ENCODE measurements around the gene ALDH18A1. TPM values are rescaled to one million over a fixed set of nuclear protein-coding genes. Genes with fewer than 3 reads are reported as not detected.

ALDH18A1 gene
- total and polyA plus RNA-seq, 2 donors (not counting 3 experiments of a cell fraction or from before 2014, with no cell fraction given): 53.2 to 92.6 TPM

DNA sequence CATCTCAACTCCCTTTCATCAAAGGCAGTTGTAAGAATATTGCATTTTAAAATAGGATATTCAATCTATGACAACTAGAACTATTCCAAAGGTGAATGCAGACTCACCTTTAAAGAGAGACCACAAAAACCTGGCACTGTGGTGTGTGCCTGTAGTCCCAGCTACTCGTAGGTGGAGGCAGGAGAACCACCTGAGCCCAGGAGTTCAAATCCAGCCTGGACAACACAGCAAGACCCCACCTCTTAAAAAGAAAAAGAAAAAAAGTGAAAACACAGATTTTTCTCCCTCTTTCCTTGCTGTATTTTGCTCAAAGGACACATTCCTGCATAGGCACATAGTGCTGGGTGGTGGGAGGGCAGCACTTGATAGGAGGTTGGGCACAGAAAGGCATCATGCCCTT, 739 bp upstream of the ALDH18A1 start:
- peaks cover 33% of the 10 kb centered on the region for H3K79me2 ChIP-seq (ENCODE audit: control insufficient read depth, insufficient read depth, low read length)
- H3K9me3 ChIP-seq (replicated peaks; ENCODE audit: control insufficient read depth, insufficient read depth, low read length): no peaks in the 10 kb centered on the region
- peaks cover 11% of the 10 kb centered on the region for H3K4me1 ChIP-seq (ENCODE audit: control insufficient read depth, extremely low read depth, insufficient read depth, low read length)
- dilution Hi-C loops (cut with MboI; ENCODE audit: extremely low pct_ligation_motif_present, low sequenced_read_pairs): no loop called here
- POLR2A ChIA-PET: no interaction called here
- peak overlapping the region in 1 of 3 experiments; percentile 93 for H3K4me3 ChIP-seq (replicated peaks in 1 of 3; ENCODE audit: insufficient read depth in 1 of 3, low read depth in 1 of 3, low read length in 3 of 3)
- DNase-seq (ENCODE audit: low read depth, low spot score) (no peak), FAIRE-seq (peak; percentile 8)
- BruUV-seq (replicated peaks): no TSS peak
- TF ChIP-seq MYC (IDR thresholded peaks at IDR 0.05; ENCODE audit: low read depth, low read length) (no peak), EZH2 (IDR thresholded peaks at IDR 0.05; ENCODE audit: borderline replicate concordance, low read depth, low read length, severe bottlenecking) (no peak), POLR2AphosphoS5 (IDR thresholded peaks at IDR 0.05; ENCODE audit: insufficient read depth, low read depth, low read length) (no peak), GATA2 (IDR thresholded peaks at IDR 0.05; ENCODE audit: insufficient read depth, insufficient read length, low read depth, low read length) (no peak), FOS (IDR thresholded peaks at IDR 0.05; ENCODE audit: borderline replicate concordance, insufficient read depth, low read length) (no peak), POLR2A (IDR thresholded peaks at IDR 0.05; ENCODE audit: low read depth, low read length) (no peak), MAX (IDR thresholded peaks at IDR 0.05; ENCODE audit: insufficient read depth, insufficient read length) (no peak)
- TF ChIP-seq, protein P1, sequence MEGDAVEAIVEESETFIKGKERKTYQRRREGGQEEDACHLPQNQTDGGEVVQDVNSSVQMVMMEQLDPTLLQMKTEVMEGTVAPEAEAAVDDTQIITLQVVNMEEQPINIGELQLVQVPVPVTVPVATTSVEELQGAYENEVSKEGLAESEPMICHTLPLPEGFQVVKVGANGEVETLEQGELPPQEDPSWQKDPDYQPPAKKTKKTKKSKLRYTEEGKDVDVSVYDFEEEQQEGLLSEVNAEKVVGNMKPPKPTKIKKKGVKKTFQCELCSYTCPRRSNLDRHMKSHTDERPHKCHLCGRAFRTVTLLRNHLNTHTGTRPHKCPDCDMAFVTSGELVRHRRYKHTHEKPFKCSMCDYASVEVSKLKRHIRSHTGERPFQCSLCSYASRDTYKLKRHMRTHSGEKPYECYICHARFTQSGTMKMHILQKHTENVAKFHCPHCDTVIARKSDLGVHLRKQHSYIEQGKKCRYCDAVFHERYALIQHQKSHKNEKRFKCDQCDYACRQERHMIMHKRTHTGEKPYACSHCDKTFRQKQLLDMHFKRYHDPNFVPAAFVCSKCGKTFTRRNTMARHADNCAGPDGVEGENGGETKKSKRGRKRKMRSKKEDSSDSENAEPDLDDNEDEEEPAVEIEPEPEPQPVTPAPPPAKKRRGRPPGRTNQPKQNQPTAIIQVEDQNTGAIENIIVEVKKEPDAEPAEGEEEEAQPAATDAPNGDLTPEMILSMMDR (IDR thresholded peaks at IDR 0.05; ENCODE audit: extremely low read depth in 1 of 2, insufficient read depth in 1 of 2, low read depth in 1 of 2, low read length in 2 of 2): no peak
- H3K36me3 ChIP-seq (ENCODE audit: control insufficient read depth in 2 of 2, extremely low read depth in 1 of 2, insufficient read depth in 2 of 2, low read length in 2 of 2): peaks cover 2 to 4% of the 10 kb centered on the region in 2 experiments
- intact Hi-C loops (cut with micrococcal nuclease): loop anchor here (2.0 kb wide), 1 partner anchor 96 kb away; the partner anchor contains the start of gene SORBS1
- no peak overlapping the region for H3K27ac ChIP-seq (ENCODE audit: insufficient read depth, low read depth, low read length)
- H3K27me3 ChIP-seq (ENCODE audit: control insufficient read depth in 2 of 2, insufficient read depth in 2 of 2, low read length in 2 of 2): no peaks in the 10 kb centered on the region
- no peaks in the 10 kb centered on the region for H4K20me1 ChIP-seq (replicated peaks; ENCODE audit: control insufficient read depth, extremely low read depth, insufficient read depth, low read length)
- H3K4me2 ChIP-seq (ENCODE audit: insufficient read depth, low read length): peak overlapping the region; percentile 97
- H3K9ac ChIP-seq (replicated peaks; ENCODE audit: extremely low read depth, insufficient read depth, low read length): peak overlapping the region; percentile 87
- CTCF ChIA-PET: interaction anchor here (3.6 kb wide), 1 partner anchor 37 kb away, joined by 22 read pairs; the partner anchor contains the start of gene TCTN3
- H2AFZ ChIP-seq (ENCODE audit: low read depth, low read length): peak overlapping the region; percentile 72
- no peaks in the 10 kb centered on the region for H3K9me1 ChIP-seq (replicated peaks; ENCODE audit: control insufficient read depth, extremely low read depth, insufficient read depth, low read length)
